Gastroesophageal sphincter (tissue), 4 donors: ENCODE data around the gene CNTNAP2. TPM values are rescaled to one million over a fixed set of nuclear protein-coding genes. Genes with fewer than 3 reads are reported as not detected.

Source experiments
- ATAC-seq: fragments of 150-250 bp; one replicate; pipeline ENCODE4 v1.9.1; 2016; ENCODE audit warnings: mild to moderate bottlenecking, moderate library complexity
- H3K27ac ChIP-seq, 4 donors: fragments of 200-600 bp; sonication (generic) in 3 of 4; 1 replicate in 3 of 4; 2 replicates in 1 of 4; pipeline ENCODE4 v1.5.1; 2016 to 2019
- H3K27me3 ChIP-seq: fragments of 200-600 bp; sonication (generic); one replicate; pipeline ENCODE4 v1.5.1; 2019
- H3K36me3 ChIP-seq, 2 donors: fragments of 200-600 bp; sonication (generic); one replicate each; pipeline ENCODE4 v1.5.1; 2019; ENCODE audit warnings: control low read depth in 1 of 2
- H3K4me1 ChIP-seq, 3 donors: fragments of 200-600 bp; sonication (generic); 1 replicate in 2 of 3; 2 replicates in 1 of 3; pipeline ENCODE4 v1.5.1; 2016 to 2019; ENCODE audit warnings: control low read depth in 2 of 3
- H3K4me3 ChIP-seq, 2 donors: fragments of 200-600 bp; sonication (generic); one replicate each; pipeline ENCODE4 v1.5.1; 2019; ENCODE audit warnings: mild to moderate bottlenecking in 1 of 2, moderate library complexity in 1 of 2
- H3K9me3 ChIP-seq, 3 donors: fragments of 200-600 bp; sonication (generic); one replicate each; pipeline ENCODE4 v1.5.1; 2017 to 2019; ENCODE audit warnings: control low read depth in 2 of 3
- CTCF ChIP-seq, 4 experiments: fragments of 200-600 bp in 2 of 4; fragments of 450-650 bp in 2 of 4; sonication (generic) in 1 of 4; IDR thresholded peaks; one replicate each; pipeline ENCODE4 v1.5.1; 2017 to 2019; ENCODE audit warnings: antibody characterized with exemption in 4 of 4, mild to moderate bottlenecking in 2 of 4, moderate library complexity in 2 of 4
- EP300 ChIP-seq: sonication (generic); formaldehyde crosslinking; IDR thresholded peaks from one replicate; pipeline ENCODE4 v1.6.1; 2017; ENCODE audit warnings: antibody characterized with exemption, mild to moderate bottlenecking
- POLR2A ChIP-seq, 2 donors: fragments of 450-650 bp; IDR thresholded peaks; one replicate each; pipeline ENCODE4 v1.6.1; 2017; ENCODE audit warnings: antibody characterized with exemption in 2 of 2, mild to moderate bottlenecking in 2 of 2, moderate library complexity in 1 of 2
- POLR2AphosphoS5 ChIP-seq: sonication (generic); formaldehyde crosslinking; IDR thresholded peaks from one replicate; pipeline ENCODE4 v1.6.1; 2017; ENCODE audit warnings: antibody characterized with exemption
- WGBS, 2 donors: methylation state at CpG; one replicate each; pipeline ENCODE4 v1.1.5; 2018; ENCODE audit warnings: low coverage in 1 of 2; 5-methylcytosine and 5-hydroxymethylcytosine counted together
- total RNA-seq, 4 donors: library from RNA; depleted of rRNA; stranded (reverse); fragments of >200 nt; gene quantifications; one replicate each; pipeline ENCODE4 v1.1.0, GENCODE V29; 2016

Gene CNTNAP2
- total RNA-seq, 4 donors from 2014 or later = 1.5 to 8.9 (median 3.2) TPM

- ATAC-seq = no peak
- no peak overlapping the region for H3K4me3 ChIP-seq
- no peak overlapping the region for H3K27ac ChIP-seq
- H3K27me3 ChIP-seq = no peaks in the 10 kb centered on the region
- no peaks in the 10 kb centered on the region for H3K36me3 ChIP-seq
- no peaks in the 10 kb centered on the region for H3K4me1 ChIP-seq
- WGBS, 2 donors = 100% methylated on average over 1 of the region's 5 CpGs
- TF ChIP-seq POLR2AphosphoS5 (no peak), CTCF (IDR thresholded peaks at IDR 0.05) (no peak), EP300 (no peak), POLR2A (IDR thresholded peaks at IDR 0.05) (no peak)
- H3K9me3 ChIP-seq = no peaks in the 10 kb centered on the region
Measured at GRCh38 chr7:147978651-147979050, 1862.0 kb downstream of the CNTNAP2 start.

GRCh38 chr7:147980826-147981813 is 1864.5 kb downstream of the CNTNAP2 start:
- ATAC-seq = no peak
- Histone ChIP-seq H3K4me1 (no peaks in the 10 kb centered on the region), H3K36me3 (no peaks in the 10 kb centered on the region), H3K27ac (no peak overlapping the region), H3K4me3 (no peak overlapping the region), H3K9me3 (no peaks in the 10 kb centered on the region), H3K27me3 (no peaks in the 10 kb centered on the region)
- no peak for TF ChIP-seq POLR2A (IDR thresholded peaks at IDR 0.05)
- TF ChIP-seq POLR2AphosphoS5 = no peak
- no peak for TF ChIP-seq EP300
- TF ChIP-seq CTCF (IDR thresholded peaks at IDR 0.05) = no peak
- 72 to 75% methylated on average over 2 of the region's 4 CpGs for WGBS, 2 donors

GRCh38 chr7:147982307-147982706 is 1865.7 kb downstream of the CNTNAP2 start:
- Histone ChIP-seq H3K27me3 (no peaks in the 10 kb centered on the region), H3K36me3 (no peaks in the 10 kb centered on the region), H3K4me1 (no peaks in the 10 kb centered on the region), H3K4me3 (no peak overlapping the region), H3K27ac (no peak overlapping the region), H3K9me3 (no peaks in the 10 kb centered on the region)
- ATAC-seq = no peak
- TF ChIP-seq POLR2A (IDR thresholded peaks at IDR 0.05) = no peak
- TF ChIP-seq CTCF (IDR thresholded peaks at IDR 0.05) = no peak
- TF ChIP-seq POLR2AphosphoS5 = no peak
- TF ChIP-seq EP300 = no peak
- 55 to 71% methylated on average over 1 of the region's 1 CpG for WGBS, 2 donors

- H3K9me3 ChIP-seq = no peaks in the 10 kb centered on the region
- WGBS, 2 donors = 85% methylated on average over 2 of the region's 2 CpGs; no CpG with 5 or more reads in 1 of the 2 donors
- TF ChIP-seq CTCF (IDR thresholded peaks at IDR 0.05) (no peak), POLR2A (IDR thresholded peaks at IDR 0.05) (no peak), POLR2AphosphoS5 (no peak)
Measured at GRCh38 chr7:147984265-147984664, 1867.7 kb downstream of the CNTNAP2 start.

GRCh38 chr7:147990079-147990478 is 1873.5 kb downstream of the CNTNAP2 start:
- WGBS, 2 donors = 50 to 86% methylated on average over 1 of the region's 1 CpG

More at GRCh38 chr7:147984265-147984664, 1867.7 kb downstream of the CNTNAP2 start:
- no peak overlapping the region for H3K4me3 ChIP-seq
- ATAC-seq = no peak
- H3K27me3 ChIP-seq = no peaks in the 10 kb centered on the region
- H3K4me1 ChIP-seq = no peaks in the 10 kb centered on the region
- no peak overlapping the region for H3K27ac ChIP-seq
- H3K36me3 ChIP-seq = no peaks in the 10 kb centered on the region

More at GRCh38 chr7:147990079-147990478, 1873.5 kb downstream of the CNTNAP2 start:
- peaks cover 0 to 8% (median 0%) of the 10 kb centered on the region in 3 donors for H3K9me3 ChIP-seq
- no peaks in the 10 kb centered on the region for H3K4me1 ChIP-seq
- TF ChIP-seq POLR2A (IDR thresholded peaks at IDR 0.05) (no peak), EP300 (no peak), POLR2AphosphoS5 (no peak), CTCF (IDR thresholded peaks at IDR 0.05) (no peak)
- H3K27ac ChIP-seq = no peak overlapping the region
- no peaks in the 10 kb centered on the region for H3K36me3 ChIP-seq
- no peak overlapping the region for H3K4me3 ChIP-seq
- ATAC-seq = no peak
- no peaks in the 10 kb centered on the region for H3K27me3 ChIP-seq
